Measurements from ENCODE around the gene EXD3.

Gene EXD3

DNA sequence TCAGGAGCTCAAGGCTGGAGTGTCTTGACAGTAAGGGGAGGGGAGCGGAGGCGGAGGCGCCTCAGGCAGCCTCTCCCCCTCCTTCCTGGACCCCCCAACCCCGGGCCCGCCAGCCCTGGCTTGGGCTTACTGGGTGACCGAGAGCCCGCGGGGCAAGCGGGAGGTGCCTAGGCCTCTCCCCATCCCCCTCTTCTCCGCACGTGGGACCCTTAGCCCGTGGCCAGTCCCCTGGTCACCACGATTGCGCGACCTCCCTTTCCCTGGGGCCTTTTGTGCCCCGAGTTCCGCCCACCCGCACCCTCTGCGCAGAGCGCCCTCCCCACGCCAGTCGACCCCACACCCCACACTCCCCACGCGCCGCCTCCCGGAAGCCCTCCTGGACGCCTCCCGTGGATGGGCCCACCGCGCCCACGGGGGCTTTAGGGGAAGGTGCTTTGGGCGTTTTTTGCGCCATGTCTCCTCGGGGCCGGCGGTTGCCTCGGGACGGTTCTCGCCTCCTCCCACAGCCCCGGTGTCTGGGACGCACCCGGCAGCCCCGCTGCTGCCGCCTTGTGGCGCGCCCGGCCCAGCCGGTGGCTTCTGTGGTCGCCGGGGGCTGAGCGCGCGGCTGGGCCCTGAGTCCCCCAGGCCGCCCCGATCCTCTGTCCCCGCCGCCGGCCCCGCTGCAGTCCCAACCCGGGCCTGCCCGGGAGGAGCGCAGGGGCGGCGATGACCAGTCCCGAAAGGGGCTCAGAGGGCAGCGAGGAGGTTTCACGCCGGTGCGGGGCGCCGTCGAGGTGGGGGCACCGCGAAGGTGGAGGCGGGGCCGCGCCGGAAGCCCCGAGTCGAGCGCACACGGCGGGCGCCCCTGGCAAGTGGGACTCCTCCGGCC is 142.3 kb downstream of the EXD3 start:
- no peak for DNase-seq

DNA sequence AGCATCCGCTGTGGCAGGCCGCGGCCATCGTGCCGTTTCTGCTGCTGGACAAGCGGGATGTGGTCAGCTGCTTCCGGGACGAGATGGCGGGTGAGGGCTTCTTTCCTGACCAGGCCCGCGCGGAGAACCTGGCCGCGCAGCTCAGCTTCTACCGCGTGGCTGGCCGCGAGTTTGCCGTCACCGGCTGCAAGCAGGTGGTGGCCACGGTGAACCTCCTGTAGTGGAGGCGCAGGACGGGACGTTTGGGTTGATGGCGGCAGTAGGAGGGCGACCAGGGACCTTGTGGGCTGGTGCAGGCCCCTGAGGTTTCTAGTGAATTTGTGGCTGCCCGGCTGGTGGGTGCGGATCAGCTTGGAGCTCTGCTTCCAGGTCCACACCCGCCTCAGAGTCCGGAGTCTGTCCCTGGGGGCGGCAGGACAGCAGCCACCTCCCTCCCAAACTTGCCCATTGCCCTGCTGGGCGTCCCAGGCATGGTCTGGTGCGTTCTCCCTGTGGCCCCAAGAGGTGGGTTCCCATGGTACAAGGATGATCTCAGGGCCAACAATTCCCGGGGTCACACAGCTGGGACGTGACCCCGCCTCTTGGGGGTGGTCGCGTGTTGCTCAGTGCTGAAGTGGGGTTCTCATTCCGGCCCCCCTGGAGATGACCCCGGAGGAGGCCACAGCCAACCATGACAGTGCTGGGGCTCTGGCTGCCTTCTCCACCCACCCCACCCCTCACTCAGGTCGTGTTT is 143.1 kb downstream of the EXD3 start:
- no peak for DNase-seq

DNA sequence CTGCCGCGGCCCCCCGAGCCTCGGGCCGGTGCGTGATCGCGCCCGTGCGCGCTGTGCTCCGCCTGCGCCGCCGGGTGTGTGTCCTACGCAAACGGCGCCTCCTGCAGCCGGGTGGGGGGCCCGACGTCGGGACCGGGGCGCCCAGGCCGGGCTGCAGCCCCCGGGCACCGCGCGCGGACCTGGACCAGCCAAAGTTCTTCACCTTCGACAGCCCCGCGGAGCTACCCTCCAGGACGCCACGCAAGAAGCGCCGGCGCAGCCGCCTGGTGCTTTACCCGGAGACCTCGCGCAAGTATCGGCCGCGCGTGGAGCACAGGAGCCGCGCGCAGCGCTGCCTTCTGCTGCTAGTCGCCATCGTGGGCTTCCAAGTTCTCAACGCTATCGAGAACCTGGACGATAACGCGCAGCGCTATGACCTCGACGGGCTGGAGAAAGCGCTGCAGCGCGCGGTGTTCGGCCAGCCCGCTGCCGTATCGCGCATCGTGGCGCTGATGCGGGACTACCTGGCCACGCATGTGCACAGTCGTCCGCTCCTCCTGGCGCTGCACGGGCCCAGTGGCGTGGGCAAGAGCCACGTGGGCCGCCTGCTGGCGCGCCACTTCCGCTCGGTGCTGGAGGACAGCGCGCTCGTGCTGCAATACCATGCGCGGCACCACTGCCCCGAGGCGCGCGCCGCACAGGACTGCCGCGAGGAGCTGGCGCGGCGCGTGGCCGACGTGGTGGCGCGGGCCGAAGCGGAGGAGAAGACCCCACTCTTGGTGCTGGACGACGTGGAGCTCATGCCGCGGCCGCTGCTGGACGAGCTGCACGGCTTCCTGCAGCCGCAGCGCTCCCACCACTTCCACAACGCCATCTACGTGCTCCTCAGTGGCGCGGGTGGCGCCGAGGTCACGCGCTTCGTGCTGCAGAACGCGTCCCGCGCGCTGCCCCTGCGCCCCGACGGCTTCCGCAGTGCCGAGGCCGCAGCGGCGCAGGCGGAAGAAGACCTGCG is 143.9 kb downstream of the EXD3 start:
- DNase-seq, result no peak

DNA sequence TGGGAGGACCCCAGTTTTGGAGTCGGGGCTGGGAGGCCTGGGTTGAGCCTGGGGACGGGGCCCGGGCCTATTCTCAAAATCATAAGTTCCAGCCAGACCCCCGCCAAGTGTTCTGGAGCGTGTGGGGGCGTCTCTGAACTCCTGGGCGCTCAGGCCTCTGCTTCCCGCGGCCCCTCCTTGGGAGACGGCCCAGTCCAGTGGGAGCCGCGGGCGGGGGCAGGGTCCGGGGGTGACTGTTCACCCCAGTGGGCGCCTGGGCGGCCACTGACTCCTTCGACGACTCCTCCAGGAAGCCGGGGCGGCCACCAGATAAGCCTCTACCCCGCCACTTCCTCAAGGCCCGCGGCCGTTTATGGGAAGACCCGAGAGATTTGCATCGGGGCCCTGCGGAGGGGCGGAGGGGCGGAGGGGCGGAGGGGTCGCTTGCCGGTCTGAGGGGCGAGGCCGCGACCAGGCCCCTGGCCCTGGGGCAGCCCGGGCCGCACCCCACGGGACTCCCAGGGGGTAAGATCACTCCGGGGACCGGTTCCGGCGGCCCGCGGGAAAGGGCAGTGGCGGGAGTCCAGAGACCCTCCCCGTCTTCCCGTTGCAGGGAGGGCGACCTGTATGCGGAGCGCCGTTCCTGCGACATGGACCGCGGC is 144.8 kb downstream of the EXD3 start:
- peak; percentile 52 for DNase-seq

DNA sequence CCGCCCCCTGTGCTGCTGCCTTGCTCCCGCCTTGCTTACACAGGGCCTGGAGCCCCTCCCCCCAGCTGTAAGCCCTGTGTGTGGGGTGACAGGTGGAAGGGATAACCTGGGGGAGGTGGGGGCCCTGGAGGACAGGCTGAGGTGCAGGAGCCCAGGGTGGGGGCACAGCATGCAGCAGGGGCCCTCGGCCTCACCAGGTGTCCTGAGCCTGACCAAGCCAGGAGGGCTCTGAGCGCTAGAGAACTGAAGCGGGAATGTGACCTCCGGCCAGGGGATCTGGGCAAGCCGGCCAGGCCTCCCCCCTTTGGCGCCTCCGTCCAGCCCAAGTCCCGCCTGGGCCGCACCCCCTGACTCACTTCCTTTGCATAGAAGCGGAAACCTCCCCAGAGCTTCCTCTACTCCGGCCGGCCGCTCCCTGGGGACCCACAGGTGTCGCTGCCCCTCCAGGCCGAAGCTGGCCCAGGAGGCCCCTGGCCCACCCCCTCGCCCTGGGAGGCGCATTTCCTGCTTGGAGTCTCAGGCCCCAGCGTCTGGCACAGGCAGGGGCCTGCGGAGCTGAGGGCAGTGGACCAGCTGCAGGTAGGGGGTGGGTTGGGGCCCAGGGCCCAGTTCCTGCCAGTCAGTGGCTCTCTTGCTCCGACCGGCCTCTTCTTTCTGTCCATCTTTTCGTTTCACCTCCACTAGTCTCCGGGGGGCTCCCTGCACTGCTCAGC is 145.5 kb downstream of the EXD3 start, which contains the start of gene TOR4A:
Gene TOR4A, plus strand, starts transcription at position 398 of the 713 bp plus-strand sequence. CDS start 964 bp downstream, outside the sequence.
- DNase-seq, result peak; percentile 85

DNA sequence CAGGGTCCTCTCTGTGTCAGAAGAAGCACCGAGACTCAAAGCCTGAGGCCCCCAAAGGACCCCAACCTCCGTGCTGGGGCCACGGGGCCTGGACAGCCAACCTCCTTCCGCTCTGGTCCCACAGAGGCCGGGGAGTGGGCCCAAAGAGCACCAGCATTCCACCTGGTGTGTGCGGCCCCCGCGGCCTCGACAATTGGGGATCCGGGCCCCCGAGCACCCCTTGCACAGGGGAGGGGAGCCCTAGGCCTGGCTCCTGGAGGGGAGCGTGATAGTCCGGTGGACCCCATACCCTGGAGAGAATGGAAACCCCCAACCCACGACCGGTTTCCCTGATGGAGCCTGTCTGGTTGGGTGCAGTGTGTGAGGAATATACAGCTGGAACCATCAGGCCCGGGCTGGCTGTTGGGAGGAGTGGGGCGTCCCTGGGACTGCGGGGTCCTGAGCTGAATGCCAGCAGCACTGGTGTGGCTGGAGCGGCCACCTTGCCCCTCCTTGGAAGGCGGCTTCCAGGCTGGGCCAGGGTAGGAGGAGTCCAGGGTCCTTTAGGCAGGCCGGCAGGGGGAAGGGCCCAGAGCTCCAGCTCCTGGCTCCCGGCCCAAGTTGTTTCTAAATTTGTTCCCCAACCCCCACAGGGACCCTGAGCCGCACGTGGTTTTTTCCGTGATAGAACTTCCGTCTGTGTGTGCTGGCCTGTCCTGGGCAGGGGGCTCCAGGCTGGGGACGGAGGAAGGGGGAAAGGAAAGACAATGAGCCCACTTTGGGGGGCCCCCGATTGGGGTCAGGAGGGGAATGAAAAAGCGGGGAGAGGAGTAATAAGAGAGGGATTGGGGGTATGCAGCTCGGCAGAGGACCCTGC is 146.3 kb downstream of the EXD3 start:
- DNase-seq, result no peak

DNA sequence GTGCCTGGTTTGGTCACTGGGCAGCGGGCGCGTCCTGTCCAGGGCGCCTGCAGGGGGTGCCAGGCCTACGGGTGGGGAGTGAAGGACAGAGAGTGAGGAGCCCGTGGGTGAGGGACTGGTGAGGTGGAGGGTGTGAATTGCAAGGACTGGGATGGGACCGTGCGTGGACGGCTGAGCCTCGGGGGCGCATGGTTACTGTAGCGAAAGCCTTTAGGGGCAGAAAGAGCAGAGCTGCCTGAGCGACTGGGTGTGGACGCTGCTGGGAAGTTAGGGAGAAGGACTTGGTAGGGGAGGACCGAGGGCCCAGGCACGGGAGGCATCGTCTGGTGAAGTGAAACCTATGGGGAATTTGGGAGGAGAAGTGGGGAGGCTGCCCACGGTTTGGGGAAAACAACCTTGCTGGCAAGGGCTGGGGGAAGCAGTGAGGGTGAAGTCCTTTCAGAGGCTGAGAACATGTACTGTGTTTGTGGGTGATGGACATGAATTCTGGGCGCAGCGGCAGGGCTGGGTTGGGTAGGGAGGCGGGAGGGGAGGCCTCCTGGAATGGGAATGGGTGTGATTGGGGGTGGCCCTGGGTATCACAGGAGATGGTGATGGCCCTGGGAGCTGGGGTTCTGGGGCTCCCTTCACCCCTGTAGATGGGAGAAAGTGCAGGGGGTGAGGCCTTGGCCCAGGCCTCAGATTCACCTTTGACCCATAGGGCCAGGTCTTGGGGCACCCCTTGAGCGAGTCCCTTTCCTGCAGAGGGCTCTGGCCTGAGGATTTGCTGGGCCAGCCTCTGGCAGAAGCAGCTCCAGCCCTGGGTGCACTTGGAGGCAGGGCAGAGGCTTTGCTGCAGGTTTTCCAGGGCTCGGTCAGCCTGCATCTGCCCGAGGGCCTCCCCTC is 147.1 kb downstream of the EXD3 start:
- DNase-seq, result peak; percentile 64

DNA sequence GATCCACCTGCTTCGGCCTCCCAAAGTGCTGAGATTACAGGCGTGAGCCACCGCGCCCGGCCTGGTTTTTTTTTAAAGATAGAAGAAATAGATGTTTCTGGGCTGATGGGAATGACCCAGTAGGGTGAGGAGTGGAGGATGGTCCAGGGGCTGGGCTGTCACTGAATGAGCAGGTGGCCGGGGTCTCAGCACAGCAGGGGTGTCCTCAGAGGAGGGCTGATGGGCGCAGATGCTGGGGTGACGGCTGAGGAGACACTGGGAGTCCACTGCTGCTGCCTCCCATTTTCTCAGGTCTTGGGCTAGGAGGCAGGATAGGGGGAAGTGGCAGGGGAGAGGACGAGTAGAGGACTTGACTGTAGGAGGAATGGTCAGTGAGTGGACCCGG is 147.8 kb downstream of the EXD3 start:
- no peak for DNase-seq

DNA sequence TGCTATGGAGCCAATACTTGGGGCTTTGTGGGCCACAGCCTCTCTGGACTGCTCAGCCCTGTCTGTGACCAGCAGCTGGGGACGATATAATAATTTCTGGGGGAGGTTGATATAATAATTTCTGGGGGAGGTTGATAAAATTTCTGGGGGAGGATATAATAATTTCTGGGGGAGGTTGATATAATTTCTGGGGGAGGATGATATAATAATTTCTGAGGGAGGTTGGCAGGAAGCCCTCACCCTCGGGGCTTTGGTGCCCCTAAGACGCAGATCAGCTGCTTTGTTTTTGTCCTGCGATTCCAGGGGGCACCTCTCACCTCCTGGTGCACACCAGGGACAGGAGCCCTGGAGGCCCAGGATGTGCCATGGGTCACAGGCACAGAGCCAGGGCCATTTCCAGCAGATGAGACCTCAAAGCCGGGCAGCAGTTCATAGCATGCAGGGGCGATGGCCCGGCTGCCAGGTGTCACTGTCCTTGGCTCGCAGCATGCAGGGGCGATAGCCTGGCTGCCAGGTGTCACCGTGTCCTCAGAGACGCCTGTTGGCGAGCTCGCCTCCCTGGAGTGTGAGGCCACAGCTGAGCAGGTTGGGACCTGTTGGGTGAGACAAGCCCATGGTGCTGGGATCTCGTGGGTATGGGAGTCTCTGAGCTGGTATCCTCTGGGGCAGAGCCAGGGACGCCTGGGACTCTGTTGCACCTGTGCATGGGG is 149.2 kb downstream of the EXD3 start:
- DNase-seq, result no peak

DNA sequence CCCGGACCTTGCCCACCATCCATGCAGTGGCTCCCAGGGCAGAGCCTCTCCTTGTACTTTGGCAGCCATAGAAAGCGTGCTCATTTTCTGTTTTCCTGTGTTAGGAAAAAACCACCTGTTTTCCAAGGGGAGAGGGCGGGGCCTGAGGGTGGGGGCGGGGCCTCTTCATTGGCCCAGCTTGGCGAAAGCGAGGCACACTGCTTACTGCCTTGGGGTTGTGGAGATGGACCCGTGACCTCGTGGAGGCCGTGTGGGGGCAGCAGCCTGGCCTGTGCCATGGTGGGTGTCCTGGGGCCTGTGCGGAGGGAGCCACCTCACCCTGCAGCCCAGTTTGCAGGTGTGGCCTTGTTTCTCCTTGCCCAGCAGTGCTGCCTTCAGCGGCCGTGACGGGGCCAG is 149.9 kb downstream of the EXD3 start:
- no peak for DNase-seq

DNA sequence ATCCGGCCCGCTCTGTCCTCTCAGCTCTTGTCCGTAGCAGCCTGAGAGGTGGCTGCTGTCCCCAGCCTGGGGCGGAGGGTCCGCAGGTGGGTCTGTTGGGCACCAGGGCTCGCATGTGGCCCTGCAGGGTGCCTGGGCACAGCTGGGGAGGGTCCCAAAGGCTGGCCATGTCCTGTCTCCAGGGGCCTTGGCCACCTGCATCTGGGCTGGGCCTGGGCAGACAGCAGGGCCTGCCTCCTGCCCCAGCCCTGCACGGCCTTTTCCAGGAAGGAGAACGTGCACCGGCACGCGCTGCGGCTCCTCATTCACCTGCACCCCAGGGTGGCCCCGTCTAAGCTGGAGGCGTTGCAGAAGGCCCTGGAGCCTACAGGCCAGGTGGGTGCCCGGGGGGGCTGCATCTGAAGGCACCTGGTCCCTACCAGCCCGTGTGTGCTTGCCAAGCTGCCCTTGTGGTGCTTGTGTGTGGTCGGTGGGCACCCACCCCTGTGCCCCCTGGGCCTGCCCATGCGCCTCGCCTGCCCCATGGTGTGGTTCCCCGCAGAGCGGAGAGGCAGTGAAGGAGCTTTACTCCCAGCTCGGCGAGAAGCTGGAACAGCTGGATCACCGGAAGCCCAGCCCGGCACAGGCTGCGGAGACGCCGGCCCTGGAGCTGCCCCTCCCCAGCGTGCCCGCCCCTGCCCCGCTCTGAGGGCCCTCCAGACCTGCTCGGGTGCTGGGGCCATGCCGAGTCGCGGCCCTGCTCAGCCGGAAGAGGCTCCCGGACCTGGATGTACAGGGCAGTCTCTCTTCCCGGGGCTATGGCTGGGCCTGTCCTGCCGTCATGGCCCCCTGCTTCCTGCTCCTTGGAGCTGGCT is 150.5 kb downstream of the EXD3 start:
- DNase-seq, result no peak

DNA sequence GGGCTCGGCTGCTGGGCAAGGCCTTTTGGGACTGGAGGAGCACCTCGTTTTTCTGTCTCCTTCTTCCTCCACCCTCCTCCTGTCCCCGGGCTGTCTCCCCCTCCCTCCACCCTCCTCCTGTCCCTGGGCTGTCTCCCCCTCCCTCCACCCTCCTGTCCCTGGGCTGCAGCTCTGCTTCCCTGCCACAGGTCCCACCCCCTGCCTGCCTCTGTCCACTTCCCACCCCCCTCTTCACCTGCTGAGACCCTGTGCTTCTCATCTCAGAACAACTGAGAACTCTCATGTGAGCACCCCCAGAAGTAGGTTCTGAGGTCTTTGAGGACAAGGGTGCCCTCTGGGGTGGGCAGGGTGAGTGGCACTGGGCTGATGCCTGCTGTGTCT is 151.3 kb downstream of the EXD3 start:
- no peak for DNase-seq

DNA sequence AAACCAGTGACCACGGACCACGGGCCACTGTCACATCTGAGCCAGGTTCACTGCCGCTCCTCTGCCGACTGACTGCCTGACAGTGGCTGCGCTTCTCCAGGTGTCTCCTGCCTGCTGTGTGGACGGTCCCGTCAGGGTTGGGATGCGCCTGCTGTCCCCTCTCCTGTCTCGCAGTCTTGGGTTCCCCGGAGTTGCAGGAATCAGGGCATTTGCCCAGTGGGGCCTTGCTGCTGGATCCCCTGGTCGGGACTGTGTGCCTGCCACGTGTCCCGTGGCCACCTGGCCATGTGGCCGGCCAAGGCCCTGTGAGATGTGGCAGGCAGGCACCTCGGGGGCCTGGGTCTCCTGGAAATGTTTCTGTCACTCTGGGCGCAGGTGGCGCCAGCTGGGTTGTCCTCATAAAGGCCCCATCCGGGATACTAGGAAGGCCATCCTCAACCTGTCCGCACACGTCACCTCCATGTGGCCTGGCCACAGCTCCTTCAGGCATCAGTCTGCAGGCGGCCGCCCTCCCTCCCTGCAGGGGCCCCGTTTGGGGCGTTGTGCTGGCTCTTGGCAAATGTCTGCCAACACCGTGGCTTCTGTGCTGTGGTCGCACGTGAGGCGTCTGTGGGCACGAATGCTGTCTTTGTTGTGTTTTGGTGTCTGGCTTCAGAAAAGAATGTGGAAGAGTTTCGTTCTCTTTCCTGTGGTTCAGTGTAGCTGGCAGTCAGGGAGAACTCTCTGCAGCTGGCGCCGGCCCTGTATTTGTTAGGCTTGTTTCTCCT is 151.8 kb downstream of the EXD3 start:
- DNase-seq, result no peak

DNA sequence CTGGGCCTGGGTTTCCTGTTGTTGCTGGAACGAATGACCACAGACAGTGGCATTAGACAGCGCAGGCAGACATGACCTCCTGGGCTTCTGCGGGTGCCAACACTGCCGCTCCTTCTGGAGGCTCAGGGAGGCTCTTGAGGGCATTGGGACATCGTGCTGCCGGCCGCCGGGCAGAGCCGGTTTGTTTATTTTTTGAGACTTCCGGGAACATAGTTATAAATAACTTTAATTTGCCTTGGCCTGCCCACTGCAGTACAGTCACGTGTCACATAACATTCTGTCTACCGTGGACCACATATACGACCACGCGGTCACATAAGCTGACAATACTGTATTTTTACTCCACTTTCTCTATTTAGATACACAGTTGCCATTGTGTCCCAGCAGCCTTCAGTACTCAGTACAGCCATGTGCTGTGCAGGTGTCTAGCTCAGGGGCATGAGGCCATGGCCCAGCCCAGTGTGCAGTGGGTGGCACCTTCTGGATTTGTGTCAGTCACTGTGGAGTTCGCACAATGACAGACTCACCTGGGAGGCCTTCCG is 153.7 kb downstream of the EXD3 start:
- DNase-seq, result no peak

DNA sequence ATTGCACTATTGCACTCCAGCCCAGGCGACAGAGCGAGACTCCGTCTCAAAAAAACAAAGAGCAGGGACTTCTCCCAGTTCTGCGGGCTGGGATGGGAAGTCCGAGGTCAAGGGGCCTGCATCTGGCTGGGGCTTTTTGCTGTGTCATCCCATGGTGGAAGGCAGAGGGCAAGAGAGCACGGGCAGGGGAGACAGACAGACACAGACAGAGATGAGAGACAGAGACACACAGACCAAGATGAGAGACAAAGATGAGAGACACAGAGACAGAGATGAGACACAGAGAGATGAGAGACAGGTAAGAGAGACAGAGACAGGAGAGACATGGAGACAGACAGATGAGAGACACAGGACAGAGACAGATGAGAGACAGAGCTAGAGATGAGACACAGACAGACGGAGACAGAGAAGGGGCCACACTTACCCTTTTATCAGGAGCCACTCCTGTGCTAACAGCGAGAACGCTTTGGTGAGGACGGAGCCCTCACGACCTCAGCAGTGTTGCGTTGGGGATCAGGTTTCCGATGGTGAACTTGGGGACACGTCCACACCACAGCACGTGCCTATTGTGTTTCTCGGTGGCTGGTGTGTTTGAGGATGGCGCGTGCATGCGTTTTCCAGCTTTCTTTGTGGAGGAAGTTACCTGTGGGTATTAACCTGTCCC is 154.3 kb downstream of the EXD3 start:
- DNase-seq, result no peak

DNA sequence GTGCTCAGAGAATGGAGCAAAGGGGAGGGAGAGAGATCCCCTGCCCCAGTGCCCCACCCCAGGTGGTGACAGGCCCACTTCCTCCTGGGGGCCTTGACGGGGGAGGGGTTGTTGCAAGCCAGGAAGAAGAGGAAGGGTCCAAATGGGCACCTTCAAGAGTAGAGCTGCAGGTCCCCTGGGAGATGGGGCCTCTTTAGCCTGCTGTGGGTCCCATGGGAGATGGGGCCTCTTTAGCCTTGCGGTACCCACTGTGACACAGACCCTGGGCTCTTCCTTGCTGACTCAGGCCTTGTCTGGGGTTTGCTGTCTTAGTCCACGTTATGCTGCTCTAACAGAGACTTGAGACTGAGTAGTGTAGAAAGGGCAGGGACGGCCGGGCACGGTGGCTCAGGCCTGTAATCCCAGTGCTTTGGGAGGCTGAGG is 155.0 kb downstream of the EXD3 start:
- DNase-seq, result no peak
